A172 (cell line): ENCODE results near the gene PCIF1. TPM values are rescaled to one million over a fixed set of nuclear protein-coding genes. Genes with fewer than 3 reads are reported as not detected.
"Not testable (repeated sequence)": the region's sequence is repeated elsewhere in the genome, so short reads cannot be mapped to it uniquely, and the experiment has no call there.

ENCODE experiments used
- DNase-seq: peaks from one replicate; pipeline ENCODE4 v3.0.0-alpha.2; 2015; ENCODE audit warnings: low spot score
- total RNA-seq: library from RNA; depleted of rRNA; stranded (reverse); fragments of >200 nt; shearing (Covaris generic); gene quantifications from 2 replicates; pipeline ENCODE4 v1.2.3, GENCODE V29; 2014; rRNA removed

The PCIF1 gene
- total RNA-seq, 1 experiment from 2014 or later = 9.3 TPM

DNA sequence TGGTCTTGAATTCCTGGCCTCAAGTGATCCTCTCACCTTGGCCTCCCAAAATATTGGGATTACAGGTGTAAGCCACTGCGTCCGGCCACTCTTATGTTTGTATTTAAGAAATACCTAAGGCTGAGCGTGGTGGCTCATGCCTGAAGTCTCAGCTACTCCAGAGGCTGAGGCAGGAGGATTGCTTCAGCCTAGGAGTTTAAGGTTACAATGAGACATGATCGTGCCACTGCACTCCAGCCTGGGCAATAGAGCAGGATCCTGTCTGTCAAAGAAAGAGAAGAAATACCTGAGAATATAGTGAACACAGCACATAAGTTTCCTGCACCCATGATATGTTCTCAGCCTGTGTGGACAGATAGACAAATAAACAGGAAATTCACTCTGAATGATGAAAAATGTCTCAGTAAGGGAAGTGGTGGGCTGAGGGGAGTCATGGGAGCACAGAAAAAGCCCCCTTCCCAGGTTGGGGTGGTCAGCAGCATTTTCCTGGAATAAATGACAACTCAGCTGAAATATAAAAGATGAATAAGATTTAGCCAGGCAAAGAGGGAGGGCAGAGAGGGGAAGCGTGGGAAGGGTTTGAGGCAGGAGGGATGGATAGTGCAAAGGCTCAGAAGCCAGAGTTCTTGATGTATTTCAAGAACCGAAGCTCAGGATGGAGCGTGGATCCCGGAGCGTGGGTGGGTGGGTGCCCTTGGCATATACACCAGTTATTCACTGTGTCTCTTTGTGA lies 60.4 kb downstream of the PCIF1 start:
- DNase-seq = no peak

DNA sequence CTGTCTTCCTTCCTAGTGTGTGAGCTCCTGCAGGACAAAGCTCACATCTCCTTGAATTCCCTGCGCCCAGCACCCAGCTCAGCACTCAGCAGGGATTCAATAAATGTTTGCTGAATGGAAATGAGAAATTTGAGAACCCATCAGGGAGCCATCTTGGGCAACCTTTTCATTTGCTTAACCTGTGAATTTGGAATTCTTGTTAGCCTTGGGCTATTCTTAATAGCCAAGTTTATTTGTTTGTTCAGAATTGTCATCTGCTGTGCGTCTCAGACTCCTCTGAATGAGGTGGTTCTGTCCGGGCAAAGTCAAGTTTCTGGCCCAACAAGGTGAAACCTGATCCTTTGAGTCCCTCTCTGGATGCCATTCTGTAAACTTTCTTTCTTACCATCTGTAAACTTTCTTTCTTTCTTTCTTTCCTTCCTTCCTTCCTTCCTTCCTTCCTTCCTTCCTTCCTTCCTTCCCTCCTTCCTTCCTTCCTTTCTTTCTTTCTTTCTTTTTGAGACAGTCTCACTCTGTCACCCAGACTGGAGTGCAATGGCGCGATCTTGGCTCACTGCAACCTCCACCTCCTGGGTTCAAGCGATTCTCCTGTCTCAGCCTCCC lies 61.1 kb downstream of the PCIF1 start:
- not testable (repeated sequence) for DNase-seq

GRCh38 chr20:45997187-45997586 lies 62.7 kb downstream of the PCIF1 start:
- no peak for DNase-seq

Other genes with a start within 250 kb of the PCIF1 start
- not detected in 2 replicates for gene WFDC13, start 232.6 kb upstream of the PCIF1 start, total RNA-seq
- gene WFDC10B, start 229.7 kb upstream of the PCIF1 start, total RNA-seq = 0.98 TPM in 1 of 2 replicates, not detected in the other
- gene SPINT4, start 212.3 kb upstream of the PCIF1 start, total RNA-seq = not detected in 2 replicates
- 3.0 TPM in 1 of 2 replicates, not detected in the other for gene WFDC3, start 142.8 kb upstream of the PCIF1 start, total RNA-seq
- 43.9 and 59.9 TPM in 2 replicates for gene DNTTIP1, start 142.7 kb upstream of the PCIF1 start, total RNA-seq
- 206 and 210 TPM in 2 replicates for gene UBE2C, start 122.0 kb upstream of the PCIF1 start, total RNA-seq
- gene TNNC2, start 107.4 kb upstream of the PCIF1 start, total RNA-seq = not detected in 2 replicates
- gene SNX21, start 100.9 kb upstream of the PCIF1 start, total RNA-seq = 50.0 and 59.2 TPM in 2 replicates
- gene ACOT8, start 77.3 kb upstream of the PCIF1 start, total RNA-seq = 60.9 and 71.1 TPM in 2 replicates
- gene ZSWIM3, start 77.1 kb upstream of the PCIF1 start, total RNA-seq = 4.2 and 4.8 TPM in 2 replicates
- gene ZSWIM1, start 53.5 kb upstream of the PCIF1 start, total RNA-seq = 7.7 and 10.0 TPM in 2 replicates
- gene SPATA25, start 47.1 kb upstream of the PCIF1 start, total RNA-seq = 0.21 TPM in 1 of 2 replicates, not detected in the other
- gene NEURL2, start 43.5 kb upstream of the PCIF1 start, total RNA-seq = 2.5 and 3.1 TPM in 2 replicates
- gene CTSA, start 43.3 kb upstream of the PCIF1 start, total RNA-seq = 114 and 142 TPM in 2 replicates
- gene PLTP, start 22.5 kb upstream of the PCIF1 start, total RNA-seq = 2.1 and 3.9 TPM in 2 replicates
- 11.3 and 11.5 TPM in 2 replicates for gene ZNF335, start 37.5 kb downstream of the PCIF1 start, total RNA-seq
- 0.26 and 0.71 TPM in 2 replicates for gene MMP9, start 74.2 kb downstream of the PCIF1 start, total RNA-seq
- 0.90 and 3.4 TPM in 2 replicates for gene SLC12A5, start 94.5 kb downstream of the PCIF1 start, total RNA-seq
- gene NCOA5, start 155.3 kb downstream of the PCIF1 start, total RNA-seq = 31.2 and 40.3 TPM in 2 replicates
- not detected in 2 replicates for gene CD40, start 183.6 kb downstream of the PCIF1 start, total RNA-seq